Measurements from ENCODE around the gene MBNL3.

DNA sequence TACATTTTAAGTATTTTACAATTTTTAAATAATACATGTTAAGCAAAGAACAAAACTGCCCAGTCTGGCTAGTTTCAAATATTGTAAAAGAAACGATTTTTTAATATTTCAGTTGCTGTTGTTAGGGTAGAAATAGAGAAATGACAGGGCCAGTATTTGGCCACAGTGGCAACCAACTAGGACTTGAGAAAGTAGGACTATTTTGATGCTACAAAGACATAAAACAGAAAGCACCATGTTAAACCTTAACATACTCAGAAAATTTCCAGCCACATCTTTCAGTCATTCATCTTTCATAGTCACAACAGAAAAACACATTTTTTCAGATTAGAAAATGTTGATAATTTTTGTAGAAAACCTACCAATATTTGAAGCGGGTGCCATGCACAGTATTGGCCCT is 104.5 kb downstream of the MBNL3 start:
- no peak for TF ChIP-seq POLR2AphosphoS5 (IDR thresholded peaks at IDR 0.05; ENCODE audit: low read depth, low read length)
- TF ChIP-seq, protein P1, sequence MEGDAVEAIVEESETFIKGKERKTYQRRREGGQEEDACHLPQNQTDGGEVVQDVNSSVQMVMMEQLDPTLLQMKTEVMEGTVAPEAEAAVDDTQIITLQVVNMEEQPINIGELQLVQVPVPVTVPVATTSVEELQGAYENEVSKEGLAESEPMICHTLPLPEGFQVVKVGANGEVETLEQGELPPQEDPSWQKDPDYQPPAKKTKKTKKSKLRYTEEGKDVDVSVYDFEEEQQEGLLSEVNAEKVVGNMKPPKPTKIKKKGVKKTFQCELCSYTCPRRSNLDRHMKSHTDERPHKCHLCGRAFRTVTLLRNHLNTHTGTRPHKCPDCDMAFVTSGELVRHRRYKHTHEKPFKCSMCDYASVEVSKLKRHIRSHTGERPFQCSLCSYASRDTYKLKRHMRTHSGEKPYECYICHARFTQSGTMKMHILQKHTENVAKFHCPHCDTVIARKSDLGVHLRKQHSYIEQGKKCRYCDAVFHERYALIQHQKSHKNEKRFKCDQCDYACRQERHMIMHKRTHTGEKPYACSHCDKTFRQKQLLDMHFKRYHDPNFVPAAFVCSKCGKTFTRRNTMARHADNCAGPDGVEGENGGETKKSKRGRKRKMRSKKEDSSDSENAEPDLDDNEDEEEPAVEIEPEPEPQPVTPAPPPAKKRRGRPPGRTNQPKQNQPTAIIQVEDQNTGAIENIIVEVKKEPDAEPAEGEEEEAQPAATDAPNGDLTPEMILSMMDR (IDR thresholded peaks at IDR 0.05): no peak
- TF ChIP-seq, protein P2, sequence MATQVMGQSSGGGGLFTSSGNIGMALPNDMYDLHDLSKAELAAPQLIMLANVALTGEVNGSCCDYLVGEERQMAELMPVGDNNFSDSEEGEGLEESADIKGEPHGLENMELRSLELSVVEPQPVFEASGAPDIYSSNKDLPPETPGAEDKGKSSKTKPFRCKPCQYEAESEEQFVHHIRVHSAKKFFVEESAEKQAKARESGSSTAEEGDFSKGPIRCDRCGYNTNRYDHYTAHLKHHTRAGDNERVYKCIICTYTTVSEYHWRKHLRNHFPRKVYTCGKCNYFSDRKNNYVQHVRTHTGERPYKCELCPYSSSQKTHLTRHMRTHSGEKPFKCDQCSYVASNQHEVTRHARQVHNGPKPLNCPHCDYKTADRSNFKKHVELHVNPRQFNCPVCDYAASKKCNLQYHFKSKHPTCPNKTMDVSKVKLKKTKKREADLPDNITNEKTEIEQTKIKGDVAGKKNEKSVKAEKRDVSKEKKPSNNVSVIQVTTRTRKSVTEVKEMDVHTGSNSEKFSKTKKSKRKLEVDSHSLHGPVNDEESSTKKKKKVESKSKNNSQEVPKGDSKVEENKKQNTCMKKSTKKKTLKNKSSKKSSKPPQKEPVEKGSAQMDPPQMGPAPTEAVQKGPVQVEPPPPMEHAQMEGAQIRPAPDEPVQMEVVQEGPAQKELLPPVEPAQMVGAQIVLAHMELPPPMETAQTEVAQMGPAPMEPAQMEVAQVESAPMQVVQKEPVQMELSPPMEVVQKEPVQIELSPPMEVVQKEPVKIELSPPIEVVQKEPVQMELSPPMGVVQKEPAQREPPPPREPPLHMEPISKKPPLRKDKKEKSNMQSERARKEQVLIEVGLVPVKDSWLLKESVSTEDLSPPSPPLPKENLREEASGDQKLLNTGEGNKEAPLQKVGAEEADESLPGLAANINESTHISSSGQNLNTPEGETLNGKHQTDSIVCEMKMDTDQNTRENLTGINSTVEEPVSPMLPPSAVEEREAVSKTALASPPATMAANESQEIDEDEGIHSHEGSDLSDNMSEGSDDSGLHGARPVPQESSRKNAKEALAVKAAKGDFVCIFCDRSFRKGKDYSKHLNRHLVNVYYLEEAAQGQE (IDR thresholded peaks at IDR 0.05; ENCODE audit: insufficient read depth in 1 of 2, low read depth in 2 of 2, low read length in 1 of 2): no peak
